A673 (cell line): ENCODE data around the gene CARD11.

Source experiments
- CTCF ChIP-seq: fragments of 300-800, 200-600 bp; sonication (generic); conservative IDR thresholded peaks from 2 replicates; pipeline ENCODE4 v1.5.1; 2017; ENCODE audit warnings: low read depth, mild to moderate bottlenecking, antibody characterized with exemption, low read length, moderate library complexity, mixed read lengths
- EZH2 ChIP-seq: fragments of 200-600 bp; sonication (generic); IDR thresholded peaks from 2 replicates; pipeline ENCODE4 v1.6.1; 2017; ENCODE audit warnings: borderline replicate concordance, low read depth, mild to moderate bottlenecking, mixed read lengths, antibody characterized with exemption, low read length; ENCODE audit not compliant: poor library complexity, severe bottlenecking

GRCh38 chr7:3080106-3080505 lies 36.4 kb upstream of the CARD11 start:
- TF ChIP-seq CTCF = no peak
- no peak for TF ChIP-seq EZH2
